Epidermal melanocyte (primary cell): Measurements from ENCODE around the gene KCNH2.

Experiments
- DNase-seq: peaks from one replicate; pipeline ENCODE4 v3.0.0; 2011; ENCODE audit warnings: low spot score; ENCODE audit not compliant: insufficient read length

KCNH2 gene

DNA sequence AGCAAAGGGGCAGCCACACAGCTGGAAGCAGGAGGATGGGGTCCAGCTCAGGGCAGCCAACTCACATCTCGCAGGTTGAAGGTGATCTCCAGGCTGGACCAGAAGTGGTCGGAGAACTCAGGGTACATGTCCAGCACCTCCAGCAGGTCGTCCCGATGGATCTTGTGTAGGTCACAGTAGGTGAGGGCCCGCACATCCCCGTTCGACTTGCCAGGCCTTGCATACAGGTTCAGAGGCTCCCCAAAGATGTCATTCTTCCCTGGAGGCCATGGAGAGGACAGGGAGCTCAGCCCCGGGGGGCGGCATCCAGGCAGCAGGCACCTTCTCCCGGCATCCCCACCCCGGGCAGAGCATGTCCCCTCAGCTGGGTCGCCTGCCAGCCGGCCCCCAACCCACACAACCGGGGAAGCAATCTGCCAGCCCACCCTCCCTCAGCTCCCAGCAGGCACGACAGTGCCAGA is 29.3 kb downstream of the KCNH2 start:
- DNase-seq: no peak

GRCh38 chr7:150947761-150948651 is 30.1 kb downstream of the KCNH2 start:
- no peak for DNase-seq

DNA sequence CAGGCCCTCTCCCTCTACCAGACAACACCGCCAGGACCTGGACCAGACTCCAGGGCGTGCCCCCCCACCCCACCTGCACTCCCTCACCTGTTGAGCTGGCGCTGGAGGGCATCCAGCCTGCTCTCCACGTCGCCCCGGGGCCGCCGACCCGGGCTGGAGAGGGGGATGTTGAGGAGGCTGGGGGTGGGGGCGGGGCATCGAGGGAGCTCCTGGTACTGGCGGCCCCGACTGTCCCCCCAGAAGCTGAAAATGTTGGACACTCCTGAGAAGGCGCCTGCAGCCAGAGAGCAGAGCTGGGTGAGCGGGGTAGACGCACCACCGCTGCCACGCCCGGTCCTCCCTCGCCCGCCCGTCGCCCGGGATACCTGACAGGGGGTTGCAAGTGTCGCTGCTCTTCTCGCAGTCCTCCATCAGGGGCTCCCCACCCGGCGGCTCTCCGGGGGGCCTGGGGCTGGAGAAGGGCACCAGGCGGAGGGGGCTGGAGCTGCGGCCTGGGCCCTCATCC is 30.8 kb downstream of the KCNH2 start:
- no peak for DNase-seq

GRCh38 chr7:150946421-150947240 is 31.5 kb downstream of the KCNH2 start:
- no peak for DNase-seq

DNA sequence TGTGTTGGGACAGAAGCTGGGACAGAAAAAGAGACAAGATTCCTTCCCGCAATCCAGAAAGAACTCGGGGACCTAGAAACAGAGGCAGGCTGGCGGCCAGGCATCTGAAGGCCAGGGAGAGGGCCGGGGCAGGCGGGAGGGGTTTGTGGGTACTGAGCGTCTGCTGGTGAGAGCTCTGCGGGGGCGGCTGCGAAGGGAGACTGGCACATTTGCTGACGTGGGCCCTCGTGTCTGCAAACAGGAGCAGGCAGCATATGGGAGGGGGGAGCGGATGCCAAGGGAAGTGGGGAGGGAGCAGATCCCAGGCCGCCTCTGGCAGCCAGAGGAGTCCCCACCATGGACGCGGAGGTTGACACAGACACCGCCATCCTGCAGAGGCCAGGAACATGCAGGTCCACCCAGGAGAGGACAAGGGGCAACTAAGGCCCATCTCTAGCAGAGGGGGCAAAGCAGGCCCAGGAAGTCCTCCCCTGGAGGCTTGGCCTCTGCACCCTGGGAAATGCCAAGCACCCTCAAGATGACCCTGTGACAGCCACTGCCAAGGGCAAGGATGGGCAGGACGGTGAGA is 32.2 kb downstream of the KCNH2 start:
- no peak for DNase-seq

GRCh38 chr7:150945171-150945852 is 32.8 kb downstream of the KCNH2 start:
- no peak for DNase-seq

DNA sequence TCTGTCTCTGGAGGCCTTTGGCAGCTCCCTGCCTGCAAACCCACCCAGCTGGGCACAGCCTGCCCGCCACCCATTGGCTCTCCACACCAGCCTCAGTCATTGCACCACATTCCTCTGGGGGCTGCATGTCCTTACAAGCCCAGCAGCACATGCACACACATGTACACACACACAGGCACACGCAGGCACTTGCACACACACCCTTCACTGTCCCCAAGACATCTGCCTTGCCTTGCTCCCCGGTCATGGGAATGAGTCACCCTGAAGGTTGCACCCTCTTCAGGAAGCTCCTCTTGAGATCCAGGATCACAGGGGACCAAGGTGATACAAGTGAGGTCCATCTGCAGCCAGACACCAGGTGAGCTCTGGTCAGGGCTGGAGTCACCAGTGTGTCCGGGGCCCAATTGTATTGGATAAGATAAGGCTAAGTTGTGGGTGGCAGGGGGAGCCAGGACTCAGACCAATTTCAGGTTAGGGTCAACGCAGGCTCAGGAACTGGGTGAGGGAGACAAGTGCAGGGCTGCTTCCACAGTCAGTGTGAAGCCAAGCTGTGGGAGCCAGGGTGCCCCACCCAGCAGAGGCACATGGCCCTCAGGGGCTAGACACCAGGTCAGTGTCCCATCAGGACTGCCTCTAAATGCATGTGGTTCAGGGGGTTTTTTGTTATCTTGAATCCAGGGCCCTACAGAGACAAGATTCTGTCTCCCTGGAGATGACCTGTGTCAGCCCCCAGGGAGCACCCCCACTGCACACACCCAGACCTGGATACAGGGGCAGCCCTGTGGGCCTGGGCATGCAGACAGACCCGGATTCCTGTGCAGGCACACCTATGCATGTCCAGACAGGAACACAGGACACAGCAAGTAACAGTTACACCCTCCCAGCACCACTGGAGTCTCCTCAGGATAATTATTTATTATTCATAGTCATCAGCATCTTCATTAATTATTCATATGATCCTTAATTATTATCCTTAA is 33.8 kb downstream of the KCNH2 start:
- no peak for DNase-seq

- DNase-seq: no peak
Observed at GRCh38 chr7:150943453-150943814, 34.7 kb downstream of the KCNH2 start.

- DNase-seq: no peak
Observed at GRCh38 chr7:150942591-150943452, 35.3 kb downstream of the KCNH2 start.

- no peak for DNase-seq
Observed at GRCh38 chr7:150942001-150942590, 36.0 kb downstream of the KCNH2 start.

- DNase-seq: no peak
Observed at GRCh38 chr7:150941351-150942000, 36.6 kb downstream of the KCNH2 start.

- DNase-seq: no peak
Observed at GRCh38 chr7:150940431-150941102, 37.6 kb downstream of the KCNH2 start.

- no peak for DNase-seq
Observed at GRCh38 chr7:150939466-150939865, 38.7 kb downstream of the KCNH2 start.

DNA sequence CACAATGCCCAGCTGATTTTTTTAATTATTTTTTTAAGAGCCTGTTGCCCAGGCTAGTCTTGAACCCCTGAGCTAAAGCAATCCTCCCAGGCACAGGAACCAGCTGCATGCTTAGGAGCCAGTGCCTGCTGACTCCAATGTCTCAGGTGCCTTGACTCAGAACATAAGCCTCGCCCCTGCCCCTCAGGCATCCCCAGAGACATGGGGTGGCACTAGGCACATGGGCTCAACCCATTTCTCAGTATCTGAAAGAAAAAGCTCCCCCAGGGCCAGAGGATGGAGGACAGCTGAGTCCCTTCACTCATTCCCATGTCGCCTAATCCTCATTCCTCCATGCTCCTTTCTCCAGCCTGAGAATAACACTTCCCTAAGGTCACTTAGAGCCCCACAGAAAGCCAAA is 39.1 kb downstream of the KCNH2 start:
- DNase-seq: no peak

DNA sequence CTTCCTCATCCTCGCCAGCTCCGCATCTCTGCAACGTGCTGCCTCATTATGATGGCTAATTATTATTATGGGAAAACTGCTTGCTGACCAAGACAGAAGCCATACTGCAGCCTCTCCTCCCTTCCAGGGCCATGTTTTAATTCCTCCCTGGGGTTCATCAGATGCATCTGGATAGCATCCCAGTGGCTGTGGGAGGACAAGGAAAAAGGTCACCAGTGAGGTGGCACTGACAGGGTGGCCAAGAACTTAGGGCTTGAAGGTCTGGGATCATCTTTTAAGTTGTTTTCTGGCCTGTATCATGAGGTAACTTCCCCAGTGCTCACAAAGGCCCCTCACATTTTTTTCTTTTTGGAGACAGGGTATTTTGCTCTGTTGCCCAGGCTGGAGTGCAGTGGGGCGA is 39.6 kb downstream of the KCNH2 start:
- no peak for DNase-seq

DNA sequence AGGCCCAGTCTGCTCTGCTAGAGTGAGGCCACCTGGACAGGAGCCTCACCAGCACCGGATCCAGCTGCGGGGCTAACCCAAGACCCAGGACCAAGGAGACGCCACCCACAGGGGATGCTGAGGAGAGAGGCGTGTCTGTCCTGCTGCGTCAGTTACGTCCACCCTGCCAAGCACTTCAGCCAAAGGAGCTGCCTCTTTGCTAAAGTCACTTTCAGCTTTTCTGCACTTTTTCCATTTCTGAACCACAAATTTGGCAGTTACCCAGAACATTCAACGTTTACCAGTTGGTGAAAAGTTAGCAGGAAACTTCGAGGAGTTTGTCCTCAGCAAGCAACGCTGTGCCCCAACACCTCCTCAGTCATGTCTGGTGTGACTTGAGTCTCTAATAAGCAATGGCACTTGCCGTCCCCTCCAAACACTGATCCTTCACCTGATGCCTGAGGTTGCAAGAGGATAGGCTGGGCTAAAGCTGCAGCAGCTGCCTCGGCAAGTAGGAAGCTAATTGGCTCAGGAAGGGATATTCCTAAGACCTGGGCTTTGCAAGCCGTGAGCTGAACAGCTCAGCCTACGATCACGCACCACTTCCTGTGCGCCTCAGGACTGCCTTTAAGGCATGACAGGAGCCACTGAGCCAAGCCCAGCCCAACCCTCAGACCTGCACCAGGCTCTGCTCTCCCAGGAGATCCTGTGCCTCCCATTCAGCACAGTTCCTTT is 40.1 kb downstream of the KCNH2 start:
- DNase-seq: no peak

DNA sequence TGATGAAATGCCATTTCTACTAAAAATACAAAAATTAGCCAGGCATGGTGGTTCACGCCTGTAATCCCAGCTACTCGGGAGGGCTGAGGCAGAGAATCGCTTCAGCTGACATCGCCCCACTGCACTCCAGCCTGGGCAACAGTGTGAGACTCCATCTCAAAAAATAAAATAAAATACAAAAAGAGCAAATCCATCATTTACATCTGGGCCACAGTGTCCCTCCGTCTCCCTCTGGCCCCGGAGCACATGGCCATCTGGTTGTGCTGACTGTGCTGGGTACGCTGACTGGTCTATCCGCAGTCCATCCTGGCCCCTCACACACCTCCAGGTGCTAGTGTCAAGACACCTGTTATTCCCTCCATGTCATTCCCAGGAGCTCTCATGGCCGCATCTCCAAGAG is 42.1 kb downstream of the KCNH2 start:
- no peak for DNase-seq
